ENCODE results near the gene USP32.
"Not testable (repeated sequence)": the region's sequence is repeated elsewhere in the genome, so short reads cannot be mapped to it uniquely, and the experiment has no call there.

USP32 gene

DNA sequence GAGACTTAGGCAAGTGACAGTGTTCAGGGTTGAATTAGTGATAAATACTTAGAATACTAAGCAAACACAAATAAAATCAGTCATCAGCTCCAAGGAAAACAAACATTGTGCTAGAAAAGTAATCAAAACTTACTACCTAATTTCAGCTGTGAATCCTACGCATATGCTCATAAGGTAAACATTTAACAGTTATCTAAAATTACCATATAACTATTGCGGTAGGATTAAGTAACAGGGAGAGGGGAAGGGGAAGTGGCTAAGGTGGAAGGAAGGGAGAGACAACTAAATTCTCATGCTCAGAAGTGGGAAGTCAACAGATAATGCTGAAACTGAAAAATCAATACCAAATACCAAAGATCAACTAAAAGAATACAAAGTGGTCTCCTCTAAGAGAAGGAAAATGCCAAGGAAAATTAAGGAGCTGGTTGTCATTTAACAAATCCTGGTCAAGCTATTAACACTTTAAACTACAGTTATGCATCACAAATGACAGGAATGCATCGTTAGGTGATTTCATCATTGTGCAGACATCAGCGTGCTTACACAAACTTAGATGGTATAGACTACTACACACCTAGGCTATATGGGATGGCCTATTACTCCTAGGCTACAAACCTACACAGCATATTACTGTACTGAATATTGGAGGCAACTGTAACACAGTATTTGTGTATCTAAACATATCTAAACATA, 20.0 kb downstream of the USP32 start:
- DNase-seq = peak; percentile 85

DNA sequence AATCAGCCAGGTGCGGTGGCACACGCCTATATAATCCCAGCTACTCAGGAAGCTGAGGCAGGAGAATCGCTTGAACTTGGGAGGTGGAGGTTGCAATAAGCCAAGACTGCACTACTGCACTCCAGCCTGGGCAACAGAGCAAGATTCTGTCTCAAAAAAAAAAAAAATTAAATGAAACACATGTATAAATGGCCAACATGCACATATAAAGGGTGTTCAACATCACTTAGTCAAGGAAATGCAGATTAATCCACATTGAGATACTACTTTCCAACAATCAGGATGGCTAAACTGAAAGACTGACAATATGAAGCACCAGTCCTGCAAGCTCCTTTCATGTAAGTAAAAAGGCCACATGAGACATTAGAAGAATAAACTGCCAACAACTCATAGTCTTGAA, 20.5 kb downstream of the USP32 start:
- no peak for DNase-seq

DNA sequence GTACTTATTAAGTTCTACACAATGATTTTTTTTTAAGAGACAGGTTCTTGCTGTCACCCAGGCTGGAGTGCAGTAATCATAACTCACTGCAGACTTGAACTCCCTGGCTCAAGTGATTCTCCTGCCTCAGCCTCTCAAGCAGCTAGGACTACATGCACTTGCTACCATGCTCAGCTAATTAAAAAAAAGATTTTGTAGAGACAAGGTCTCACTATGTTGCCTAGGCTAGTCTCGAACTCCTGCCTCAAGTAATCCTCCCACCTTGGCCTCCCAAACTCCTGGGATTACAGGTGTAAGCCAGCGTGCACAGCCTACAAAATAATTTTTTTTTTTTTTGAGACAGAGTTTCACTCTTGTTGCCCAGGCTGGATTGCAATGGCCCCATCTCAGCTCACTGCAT, 22.2 kb downstream of the USP32 start:
- DNase-seq = no peak

DNA sequence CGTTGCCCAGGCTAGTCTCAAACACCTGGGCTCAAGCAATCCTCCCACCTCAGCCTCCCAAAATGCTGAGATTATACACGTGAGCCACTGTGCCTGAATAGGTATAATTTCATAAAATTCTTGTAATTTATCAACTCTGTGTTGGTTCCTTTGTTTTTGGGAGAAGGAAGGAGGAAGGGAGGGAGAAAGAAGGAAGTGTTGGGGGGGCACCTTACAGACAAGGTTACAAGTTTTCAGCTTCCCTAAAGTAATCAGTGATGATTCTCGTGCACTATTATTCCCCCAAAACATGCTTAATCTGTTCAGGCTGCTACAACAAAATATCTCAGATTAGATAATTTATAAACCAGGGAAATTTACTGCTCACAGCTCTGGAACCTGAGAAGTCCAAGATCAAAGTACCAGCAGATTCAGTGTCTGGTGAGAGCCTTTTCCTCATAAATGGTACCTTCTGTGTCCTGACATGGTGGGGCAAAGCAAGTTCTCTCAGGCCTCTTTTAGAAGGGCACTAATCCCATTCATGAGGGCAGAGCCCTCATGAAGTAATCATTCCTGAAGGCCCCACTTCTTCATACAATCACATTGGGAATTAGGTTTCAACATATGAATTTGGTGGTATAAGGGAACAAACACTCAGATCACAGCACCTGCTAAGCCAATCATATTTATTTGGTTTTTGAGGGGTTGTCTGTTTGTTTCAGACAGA, 28.1 kb downstream of the USP32 start:
- DNase-seq = no peak

DNA sequence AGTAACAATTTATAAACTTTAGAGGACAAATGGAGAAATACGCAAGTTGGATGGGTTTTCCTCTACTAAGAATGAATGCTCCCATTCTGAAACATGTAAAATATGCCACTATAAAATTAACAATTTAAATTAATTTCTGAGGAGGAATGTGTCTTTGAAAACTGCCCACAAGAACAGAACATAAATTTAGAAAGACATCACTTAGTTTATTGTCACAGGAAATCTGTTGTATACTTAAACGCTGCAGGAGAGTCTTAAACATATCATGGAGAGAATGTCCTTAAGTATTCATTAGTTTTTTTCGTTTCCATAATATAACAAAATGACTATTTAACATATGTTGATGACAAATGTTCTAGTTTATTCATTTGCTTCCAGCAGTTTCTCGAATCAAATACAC, 29.6 kb downstream of the USP32 start:
- no peak for DNase-seq

DNA sequence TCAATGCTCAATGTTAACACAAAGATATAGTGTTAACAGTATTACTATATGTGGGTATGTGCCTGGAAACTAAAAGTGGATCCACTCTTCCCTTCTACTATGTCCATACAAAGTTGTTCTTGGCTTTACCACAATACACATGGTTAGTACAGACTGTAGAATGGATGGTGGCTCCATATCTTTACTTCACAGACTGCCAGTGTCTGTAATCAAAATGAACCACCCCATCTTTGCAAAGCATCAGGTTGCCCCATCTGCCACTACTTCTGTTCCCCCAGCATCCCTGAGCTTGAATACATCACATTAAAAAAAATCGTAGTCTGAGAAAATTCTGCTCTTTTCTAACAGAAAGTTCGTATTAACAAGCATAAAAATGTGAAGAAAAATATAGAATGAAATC, 30.0 kb downstream of the USP32 start:
- no peak for DNase-seq

DNA sequence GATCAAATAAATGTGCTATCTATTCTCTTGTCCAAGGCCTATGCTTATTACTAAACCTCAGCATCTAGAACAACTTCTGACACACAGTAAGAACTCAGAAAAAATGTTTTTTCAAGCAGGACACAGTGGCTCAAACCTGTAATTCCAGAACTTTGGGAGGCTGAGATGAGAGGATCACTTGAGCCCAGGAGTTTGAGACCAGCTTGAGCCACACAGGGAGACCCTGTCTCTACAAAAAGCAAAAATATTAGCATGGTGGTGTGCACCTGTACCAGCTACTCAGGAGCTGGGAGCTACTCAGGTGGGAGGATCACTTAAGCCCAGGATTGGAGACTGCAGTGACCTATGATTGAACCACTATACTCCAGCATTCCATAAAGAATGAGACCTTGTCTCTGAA, 32.5 kb downstream of the USP32 start:
- DNase-seq = no peak

DNA sequence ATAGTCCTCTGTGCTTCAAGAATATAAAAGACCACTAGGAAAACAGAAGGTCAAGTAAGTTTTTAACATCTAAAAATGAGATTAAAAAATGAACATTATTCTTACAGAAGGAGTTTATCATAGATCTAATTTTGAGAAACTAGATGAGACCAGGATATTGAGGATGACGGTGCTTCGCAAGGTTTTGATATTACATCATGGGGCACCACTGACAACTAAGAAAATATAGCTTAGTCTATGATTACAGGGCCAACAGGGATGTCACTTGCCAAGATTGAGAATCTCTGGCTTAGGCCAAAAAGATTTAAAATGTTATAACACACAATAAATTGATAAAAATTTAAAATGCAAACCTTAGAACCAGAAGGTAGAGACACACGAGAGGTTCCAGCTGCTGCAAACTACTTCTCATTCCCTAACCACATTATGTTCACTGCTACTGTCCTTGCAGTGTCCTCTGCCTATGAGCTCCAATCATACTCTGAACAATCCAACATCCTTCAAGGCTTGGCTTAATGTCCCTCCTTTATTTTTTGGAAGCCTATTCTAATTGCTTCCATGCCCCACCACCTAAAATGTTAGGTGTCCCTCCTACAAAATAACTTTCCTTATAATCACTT, 33.2 kb downstream of the USP32 start:
- DNase-seq = no peak

DNA sequence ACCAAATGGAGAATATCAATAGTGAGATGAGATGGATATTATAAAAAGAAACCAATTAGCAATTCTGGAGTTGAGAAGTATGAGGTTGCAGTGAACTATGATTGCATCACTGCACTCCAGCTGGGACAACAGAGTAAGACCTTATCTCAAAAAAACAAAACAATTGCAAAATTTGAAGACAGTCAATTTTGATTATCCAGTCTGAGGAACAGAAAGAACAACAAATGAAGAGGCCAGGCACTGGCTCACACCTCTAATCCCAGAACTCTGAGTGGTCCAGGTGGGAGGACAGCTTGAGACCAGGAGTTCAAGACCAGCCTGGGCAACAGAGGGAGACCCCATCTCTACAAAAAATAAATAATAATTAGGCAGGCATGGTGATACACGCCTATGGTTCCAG, 35.0 kb downstream of the USP32 start:
- no peak for DNase-seq

DNA sequence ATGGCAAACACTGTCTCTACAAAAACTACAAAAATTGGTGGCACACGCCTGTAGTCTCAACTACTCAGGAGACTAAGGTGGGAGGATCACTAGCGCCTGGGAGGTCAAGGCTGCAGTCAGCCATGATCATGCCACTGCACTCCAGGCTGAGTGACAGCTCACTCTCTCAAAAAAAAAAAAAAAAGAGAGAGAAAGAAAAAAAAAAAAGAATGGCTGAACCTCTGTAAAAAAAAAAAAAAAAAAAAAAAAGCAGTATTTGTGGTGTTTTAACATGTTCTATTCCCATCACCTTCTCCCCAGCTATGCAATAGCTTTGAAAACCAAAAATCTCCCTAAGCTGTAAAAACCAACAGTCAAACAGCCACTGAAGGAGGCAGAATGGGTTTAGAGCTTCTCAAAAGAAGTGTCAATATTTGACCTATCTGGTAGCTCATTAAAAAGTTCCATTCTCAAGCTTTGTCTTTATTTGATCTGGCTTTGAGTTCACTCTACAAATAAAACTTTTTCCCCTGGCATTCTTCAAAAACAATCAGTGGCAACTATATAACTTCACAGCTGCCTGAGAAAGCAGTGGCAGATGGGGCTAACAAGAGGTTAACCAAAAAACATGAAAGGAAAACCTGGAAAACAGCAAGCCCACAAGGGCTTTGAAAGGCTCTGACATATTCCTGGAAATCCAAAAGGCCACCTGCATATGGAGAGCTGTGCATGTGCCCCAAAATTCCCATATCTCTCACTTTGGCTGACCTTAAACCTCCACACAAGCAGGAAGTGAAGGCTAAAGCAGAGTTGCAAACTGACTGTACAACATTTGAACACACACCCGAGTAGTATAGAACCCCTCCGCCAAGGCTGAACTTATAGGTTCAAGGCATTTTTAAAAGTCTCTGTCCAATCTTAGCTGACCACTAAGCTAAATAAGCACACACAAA, 36.0 kb downstream of the USP32 start:
- DNase-seq = no peak

DNA sequence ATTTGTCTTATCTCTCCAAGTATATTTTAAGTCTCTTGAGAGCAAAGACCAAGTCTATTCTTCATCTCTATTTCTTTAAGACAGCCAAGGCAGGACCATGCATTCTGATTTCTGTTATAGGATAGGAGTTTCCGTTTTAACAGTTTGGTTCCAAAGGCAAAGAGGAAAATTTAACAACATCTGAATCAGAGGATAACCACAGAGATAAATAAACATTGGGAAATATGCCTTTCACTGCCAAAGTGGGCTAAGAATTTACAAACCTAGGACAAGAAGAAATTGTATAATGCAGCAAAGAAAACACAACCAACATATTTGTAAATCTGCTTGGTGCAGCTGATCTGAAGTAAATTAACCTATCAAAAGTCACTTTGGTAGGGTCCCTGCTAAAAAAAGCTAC, 37.7 kb downstream of the USP32 start:
- DNase-seq = no peak

DNA sequence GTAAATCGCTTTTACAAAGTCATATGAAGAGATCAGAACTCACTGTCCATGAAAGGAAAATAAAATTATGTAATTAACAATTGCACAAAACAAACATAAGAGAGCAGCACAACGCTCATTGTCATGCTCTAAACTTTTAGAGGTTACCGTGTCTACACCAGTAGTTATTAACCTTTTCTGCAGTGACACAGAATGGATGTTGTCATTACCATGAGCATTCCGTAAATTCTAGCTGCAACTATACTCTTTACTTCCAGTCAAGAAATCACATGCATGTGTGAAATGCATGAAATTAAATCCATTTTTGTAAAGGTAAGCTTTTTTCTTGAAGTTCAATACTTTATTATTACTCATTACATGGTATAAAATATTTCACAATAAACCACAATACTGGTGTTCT, 38.2 kb downstream of the USP32 start:
- no peak for DNase-seq

DNA sequence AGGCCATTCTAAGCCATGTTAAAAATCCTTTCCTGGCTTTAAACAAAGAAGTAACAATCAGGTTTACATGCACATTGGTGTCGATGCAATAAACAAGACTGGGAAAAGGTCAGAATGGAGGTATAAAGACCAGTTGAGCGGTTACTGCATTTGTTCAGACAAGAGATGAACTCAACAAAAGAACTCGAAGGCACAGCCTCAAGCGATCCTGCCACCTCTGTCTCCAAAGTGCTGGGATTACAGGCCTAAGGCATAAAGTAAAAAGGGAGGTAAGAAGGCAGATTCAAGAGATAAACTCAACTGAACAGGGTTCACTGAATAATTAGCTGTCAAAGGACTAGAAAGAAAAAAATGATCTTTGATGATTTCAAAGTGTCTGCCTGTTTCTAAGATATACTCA, 39.4 kb downstream of the USP32 start:
- no peak for DNase-seq

DNA sequence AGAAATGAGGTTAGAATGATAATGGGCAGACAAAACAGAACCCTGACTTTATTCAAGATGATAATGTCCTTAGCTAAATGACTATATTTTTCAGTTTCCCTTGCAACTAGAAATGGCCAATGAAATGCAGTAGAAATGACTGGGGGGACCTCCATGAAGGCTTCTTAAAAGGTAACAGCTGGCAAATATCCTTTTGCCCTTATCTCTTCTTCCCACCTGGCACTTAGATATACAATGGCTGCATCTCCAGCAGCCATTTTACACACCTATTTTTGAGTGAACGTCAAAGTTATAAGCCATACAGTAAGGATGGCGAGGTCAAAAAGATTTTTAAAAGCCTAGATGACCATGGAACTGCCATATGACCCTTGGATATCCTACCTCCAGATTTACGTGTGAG, 39.9 kb downstream of the USP32 start:
- DNase-seq = no peak

DNA sequence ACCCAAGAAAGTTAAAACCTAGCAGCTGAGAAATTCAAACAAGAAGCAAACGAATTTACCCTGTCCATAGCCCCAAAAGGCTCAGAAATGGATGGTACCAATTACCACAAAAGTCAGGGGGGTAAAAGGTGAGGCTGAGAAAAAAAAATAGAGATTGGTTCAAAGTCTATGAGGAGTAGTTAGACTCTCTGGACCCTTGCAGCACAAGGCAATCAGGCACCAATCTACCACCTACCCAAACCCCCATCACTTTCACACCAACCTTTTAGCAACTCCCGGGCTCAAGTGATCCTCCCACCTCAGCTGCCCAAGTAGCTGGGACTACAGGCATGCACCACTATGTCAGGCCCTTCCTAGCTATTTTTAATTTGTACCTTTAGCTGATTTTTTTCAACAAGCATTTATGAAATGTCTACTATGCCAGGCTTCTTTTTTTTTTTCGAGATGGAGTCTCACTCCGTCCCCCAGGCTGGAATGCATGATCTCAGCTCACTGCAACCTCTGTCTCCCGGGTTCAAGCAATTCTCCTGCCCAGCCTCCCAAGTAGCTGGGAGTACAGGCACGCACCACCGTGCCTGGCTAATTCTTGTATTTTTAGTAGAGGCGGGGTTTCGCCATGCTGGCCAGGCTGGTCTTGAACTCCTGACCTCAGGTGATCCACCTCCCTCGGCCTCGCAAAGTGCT, 40.8 kb downstream of the USP32 start:
- no peak for DNase-seq

DNA sequence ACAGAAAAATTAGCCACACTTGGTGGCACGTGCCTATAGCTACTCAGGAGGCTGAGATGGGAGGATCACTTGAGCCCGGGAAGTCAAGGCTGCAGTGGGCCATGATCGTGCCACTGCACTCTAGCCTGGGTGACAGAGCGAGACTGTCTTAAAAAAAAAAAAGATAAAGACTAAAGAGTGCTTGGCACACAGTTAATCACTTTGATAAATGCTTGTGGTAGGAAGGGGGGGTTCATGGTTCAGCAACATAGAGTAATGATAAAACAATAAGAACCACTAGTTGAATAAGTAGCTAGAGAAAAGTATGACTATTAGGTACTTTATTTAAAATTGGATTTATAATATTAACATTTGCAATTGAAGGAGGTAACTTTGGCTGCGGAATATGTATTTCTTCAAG, 43.3 kb downstream of the USP32 start:
- DNase-seq = no peak

DNA sequence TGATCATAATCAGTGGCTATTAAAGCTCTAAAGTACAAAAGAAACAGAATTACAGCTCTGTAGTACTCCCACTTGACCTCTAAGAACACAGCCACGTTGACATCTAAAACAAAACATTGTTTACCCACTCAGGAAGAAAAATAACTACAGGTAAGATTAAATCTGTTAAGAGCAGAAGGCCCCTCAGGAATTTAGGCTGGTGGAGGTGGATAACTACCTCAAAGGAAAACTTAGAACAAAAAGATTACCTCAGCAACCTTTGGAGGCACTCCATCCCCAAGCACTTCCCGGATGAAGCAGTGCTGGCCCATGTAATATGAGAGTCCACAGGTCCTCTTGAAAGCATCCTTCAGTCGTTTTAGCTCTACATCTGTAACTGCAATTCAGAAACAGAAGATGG, 46.7 kb downstream of the USP32 start:
- no peak for DNase-seq

DNA sequence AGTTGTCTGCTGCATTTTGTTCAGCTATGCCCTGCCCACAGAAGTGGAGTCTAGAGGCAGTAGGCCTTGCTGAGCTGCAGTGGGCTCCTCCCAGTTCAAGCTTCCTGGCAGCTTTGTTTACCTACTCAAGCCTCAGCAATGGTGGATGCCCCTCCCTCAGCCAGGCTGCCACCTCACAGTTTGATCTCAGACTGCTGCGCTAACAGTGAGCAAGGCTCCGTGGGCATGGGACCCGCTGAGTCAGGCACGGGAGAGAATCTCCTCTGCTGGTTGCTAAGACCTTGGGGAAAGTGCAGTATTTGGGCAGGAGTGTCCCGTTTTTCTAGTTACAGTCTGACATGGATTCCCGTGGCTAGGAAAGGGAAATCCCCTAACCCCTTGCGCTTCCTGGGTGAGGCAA, 49.4 kb downstream of the USP32 start:
- not testable (repeated sequence) for DNase-seq

DNA sequence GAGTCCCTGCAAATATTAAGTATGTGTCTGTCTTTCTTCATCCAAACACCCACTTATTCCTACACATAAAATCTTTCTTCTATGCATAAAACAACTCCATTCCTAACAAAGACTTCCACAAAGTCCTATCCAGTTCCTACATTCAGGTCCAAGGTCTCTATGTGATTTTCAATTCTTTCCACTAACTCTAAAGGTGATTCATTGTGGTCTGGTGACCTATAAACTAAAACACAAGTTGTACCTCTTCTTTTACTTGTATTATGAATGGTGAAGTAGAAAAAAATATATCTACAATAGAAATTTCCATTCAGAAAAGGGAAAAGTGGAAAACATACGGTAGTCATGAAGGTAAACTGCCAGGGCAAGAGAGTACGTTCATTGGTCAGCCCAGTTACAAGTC, 56.6 kb downstream of the USP32 start:
- DNase-seq = no peak

DNA sequence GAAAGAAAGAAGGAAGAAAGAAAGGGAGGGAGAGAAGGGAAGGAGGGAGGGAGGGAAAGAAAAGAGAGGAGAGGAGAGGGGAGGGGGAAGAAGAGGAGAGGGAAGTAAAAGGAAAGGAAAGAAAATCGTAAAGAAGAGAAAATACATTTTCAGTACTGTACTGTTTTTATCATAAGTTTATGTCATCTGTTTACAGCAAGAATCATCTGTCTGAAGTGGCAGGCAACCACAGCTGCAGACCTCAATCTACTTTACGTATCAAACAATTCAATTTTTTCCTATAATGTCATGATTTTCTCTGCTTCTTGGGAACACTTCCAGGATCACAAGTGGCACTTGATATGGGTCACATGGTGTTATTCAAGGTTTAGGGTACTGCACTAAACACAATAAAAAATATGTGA, 58.3 kb downstream of the USP32 start:
- DNase-seq = no peak

DNA sequence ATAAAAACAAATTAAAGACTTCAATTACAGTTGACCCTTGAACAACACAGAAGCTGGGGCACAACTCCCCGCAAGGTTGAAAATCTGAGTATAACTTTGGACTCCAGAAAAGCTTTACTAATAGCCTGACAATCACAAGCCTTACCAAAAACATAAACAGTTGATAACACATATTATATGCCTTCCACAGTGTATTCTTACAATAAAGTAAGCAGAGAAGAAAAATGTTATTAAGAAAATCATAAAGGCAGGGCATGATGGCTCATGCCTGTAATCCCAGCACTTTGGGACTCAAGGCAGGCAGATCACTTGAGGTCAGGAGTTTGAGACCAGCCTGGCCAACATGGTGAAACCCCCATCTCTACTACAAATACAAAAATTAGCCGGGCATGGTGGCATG, 58.9 kb downstream of the USP32 start:
- not testable (repeated sequence) for DNase-seq

DNA sequence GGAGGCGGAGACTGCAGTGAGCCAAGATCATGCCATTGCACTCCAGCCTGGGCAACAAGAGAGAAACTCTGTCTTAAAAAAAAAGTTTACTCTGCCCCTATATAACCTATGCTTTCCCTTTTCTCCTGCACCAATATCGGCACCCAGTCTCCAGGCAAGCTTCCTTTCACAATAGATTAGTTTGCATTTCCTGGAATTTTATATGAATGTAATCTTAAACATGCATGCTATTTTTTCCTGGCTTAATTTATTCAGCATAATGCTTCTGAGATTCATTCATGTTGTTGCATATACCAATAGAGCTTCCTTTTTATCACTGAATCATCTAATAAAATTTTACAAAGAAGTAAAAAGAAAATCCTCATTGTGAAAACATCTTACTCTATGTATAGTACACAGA, 59.4 kb downstream of the USP32 start:
- no peak for DNase-seq

DNA sequence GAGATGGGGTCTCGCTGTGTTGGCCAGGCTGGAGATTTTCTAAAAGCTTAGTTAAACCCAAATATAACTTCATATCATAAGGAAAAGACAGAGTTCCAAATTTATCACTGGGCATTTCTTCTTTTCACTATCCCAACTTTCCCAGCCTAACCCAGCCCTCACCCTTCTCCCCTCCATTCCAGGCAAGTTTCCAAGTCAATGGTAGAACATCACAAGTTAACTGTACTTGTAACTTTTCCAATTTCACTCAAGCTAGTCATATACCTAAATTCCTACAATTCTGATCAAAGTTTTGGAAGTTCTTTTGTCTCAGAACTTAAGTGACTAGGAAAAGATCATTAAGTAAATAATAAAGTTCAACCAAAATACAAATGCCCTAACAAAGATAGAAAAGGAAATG, 61.2 kb downstream of the USP32 start:
- DNase-seq = no peak

Measured in SIG-M5 (cell line).